Measurements from ENCODE around the gene SIK2. TPM values are rescaled to one million over a fixed set of nuclear protein-coding genes. Genes with fewer than 3 reads are reported as not detected.

SIK2 gene
- total RNA-seq: 10 to 100 TPM; 16.2 to 21.3 TPM

DNA sequence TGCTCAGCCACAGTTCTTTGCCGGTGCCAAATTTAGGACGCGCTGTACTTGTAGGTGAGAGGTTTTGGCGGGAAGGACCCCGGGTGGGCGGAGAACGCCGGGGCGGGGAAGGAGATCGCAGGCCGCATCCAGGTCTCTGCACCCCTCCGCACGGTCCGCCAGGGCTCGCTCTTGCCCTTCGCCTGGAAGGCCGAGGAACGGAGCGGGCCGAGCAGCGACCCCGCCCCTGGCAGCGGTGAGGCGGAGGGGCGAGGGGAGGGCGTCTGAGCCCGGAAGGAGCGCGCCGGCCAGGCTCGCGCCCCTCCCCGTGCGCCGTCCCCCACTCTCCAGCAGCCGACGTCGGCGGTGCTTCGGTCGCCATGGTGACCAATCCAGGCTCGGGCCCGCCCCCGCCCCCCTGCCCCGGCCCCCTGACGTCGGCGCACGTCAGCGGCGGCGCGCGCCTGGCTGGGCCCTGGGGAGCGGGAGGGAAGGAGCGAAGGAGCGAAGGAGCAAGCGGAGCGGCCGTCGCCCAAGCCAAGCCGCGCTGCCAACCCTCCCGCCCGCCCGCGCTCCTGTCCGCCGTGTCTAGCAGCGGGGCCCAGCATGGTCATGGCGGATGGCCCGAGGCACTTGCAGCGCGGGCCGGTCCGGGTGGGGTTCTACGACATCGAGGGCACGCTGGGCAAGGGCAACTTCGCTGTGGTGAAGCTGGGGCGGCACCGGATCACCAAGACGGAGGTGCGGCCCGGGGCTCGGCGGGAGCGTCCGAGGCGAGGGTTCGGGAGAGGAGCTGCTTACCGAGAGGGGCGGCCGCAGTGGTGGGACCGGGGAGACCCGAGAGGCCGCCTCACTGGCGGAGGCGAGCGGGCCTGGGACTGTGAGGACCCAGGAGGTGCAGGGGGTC lies at the start of gene SIK2:
Gene SIK2 (plus strand): TSS at position 471 of the 886 bp plus-strand sequence. CDS start 115 bp downstream, at position 586.
- DNase-seq: peak; percentile 90
- intact Hi-C loops (cut with DNase I): loop anchor here (1.0 to 10.0 kb wide), 2 partner anchors 113 to 175 kb away; no protein-coding TSS in a partner anchor
- Histone ChIP-seq H3K27me3 (no peaks in the 10 kb centered on the region), H3K36me3 (no peaks in the 10 kb centered on the region), H3K9ac (ENCODE audit: low read depth in 2 of 2, low read length in 2 of 2) (peak within 1 kb of the TSS; percentile 95), H3K27ac (peak within 1 kb of the TSS; percentile 97), H3K4me3 (peak within 1 kb of the TSS; percentile 93), H3K4me1 (no peaks in the 10 kb centered on the region), H3K9me3 (no peaks in the 10 kb centered on the region)
- TF ChIP-seq, protein P1, sequence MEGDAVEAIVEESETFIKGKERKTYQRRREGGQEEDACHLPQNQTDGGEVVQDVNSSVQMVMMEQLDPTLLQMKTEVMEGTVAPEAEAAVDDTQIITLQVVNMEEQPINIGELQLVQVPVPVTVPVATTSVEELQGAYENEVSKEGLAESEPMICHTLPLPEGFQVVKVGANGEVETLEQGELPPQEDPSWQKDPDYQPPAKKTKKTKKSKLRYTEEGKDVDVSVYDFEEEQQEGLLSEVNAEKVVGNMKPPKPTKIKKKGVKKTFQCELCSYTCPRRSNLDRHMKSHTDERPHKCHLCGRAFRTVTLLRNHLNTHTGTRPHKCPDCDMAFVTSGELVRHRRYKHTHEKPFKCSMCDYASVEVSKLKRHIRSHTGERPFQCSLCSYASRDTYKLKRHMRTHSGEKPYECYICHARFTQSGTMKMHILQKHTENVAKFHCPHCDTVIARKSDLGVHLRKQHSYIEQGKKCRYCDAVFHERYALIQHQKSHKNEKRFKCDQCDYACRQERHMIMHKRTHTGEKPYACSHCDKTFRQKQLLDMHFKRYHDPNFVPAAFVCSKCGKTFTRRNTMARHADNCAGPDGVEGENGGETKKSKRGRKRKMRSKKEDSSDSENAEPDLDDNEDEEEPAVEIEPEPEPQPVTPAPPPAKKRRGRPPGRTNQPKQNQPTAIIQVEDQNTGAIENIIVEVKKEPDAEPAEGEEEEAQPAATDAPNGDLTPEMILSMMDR (IDR thresholded peaks at IDR 0.05): peak; percentile 87

DNA sequence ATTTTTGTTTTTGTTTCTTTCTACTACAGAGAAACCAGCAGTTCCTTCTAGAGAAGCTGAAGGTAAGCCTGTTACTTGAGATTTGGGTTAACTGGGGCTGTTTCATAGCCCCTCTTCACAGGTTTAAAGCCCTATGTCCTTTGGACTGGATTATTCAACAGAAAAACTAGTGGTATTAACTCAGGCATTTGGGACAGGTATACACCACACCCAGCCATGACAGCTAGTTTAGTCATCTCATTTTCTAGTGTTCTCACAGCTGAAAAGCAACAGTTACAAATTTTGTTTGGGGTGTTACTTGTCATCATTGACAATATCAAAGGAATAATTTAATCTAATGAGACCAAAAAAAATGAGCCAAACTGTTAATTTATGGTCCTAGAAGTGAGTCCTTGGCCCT lies 47.7 kb upstream of the SIK2 start:
- H3K27me3 ChIP-seq: no peaks in the 10 kb centered on the region
- no peak overlapping the region for H3K27ac ChIP-seq
- no peak for DNase-seq
- H3K4me1 ChIP-seq: no peaks in the 10 kb centered on the region
- no peaks in the 10 kb centered on the region for H3K9me3 ChIP-seq
- TF ChIP-seq, protein P1 (IDR thresholded peaks at IDR 0.05): no peak
- H3K4me3 ChIP-seq: no peak overlapping the region
- H3K9ac ChIP-seq (ENCODE audit: low read depth in 2 of 2, low read length in 2 of 2): no peak overlapping the region
- intact Hi-C loops (cut with DNase I): no loop called here
- H3K36me3 ChIP-seq: no peaks in the 10 kb centered on the region

DNA sequence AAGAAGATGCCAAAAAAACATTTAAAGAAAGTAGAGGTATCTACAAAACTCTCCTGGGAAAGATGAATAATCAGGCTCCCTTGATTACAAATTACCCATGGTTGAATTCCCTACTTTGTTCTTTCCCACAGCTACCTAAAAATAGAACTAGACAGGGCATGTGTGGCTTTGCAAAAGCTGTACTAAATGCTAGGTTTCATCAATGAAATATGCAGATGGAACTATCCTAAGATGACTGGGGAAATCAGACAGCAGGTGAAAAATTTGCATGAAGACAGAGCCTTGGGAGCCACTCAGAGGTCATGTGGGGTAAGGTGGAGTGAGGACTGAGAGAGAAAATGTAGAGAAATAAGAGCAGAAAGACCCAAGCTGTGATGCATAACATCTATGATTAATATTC lies 47.0 kb upstream of the SIK2 start:
- Histone ChIP-seq H3K27me3 (no peaks in the 10 kb centered on the region), H3K36me3 (no peaks in the 10 kb centered on the region), H3K27ac (no peak overlapping the region), H3K4me1 (no peaks in the 10 kb centered on the region), H3K4me3 (no peak overlapping the region), H3K9me3 (no peaks in the 10 kb centered on the region), H3K9ac (ENCODE audit: low read depth in 2 of 2, low read length in 2 of 2) (no peak overlapping the region)
- TF ChIP-seq, protein P1 (IDR thresholded peaks at IDR 0.05): no peak
- intact Hi-C loops (cut with DNase I): no loop called here
- DNase-seq: no peak

DNA sequence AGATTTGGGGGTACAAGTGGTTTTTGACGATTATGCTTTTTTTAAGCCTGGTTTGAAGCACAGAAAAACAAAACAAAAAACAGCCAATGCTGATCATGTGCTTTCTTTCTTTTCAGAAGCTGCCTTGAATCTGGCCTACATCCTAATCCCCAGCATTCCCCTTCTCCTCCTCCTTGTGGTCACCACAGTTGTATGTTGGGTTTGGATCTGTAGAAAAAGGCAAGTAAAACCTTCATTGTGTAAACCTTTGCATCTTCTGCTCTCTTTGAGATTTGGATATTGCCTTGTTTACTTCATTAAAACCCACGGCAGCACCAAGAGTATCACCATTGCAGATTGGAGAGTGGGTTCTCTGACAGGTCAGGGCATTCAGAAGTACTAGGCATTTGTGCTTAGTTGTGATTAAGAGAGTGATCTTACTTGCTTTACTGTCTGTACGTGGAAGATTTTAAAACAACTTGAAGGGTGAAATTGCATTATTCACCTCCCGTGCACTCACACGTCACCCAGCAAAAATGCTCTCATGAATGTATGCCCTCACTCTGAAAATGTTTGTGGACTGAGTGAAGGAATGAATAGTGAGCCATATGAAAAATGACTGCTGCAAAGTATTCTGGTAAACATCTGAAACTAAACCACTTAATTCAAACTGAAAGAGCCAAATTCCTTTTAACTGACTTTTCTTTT lies 44.7 kb upstream of the SIK2 start:
- Histone ChIP-seq H3K36me3 (no peaks in the 10 kb centered on the region), H3K27ac (peak overlapping the region; percentile 6), H3K27me3 (no peaks in the 10 kb centered on the region), H3K9ac (ENCODE audit: low read depth in 2 of 2, low read length in 2 of 2) (no peak overlapping the region), H3K9me3 (no peaks in the 10 kb centered on the region), H3K4me3 (no peak overlapping the region), H3K4me1 (no peaks in the 10 kb centered on the region)
- TF ChIP-seq, protein P1 (IDR thresholded peaks at IDR 0.05): no peak
- intact Hi-C loops (cut with DNase I): no loop called here
- DNase-seq: no peak

DNA sequence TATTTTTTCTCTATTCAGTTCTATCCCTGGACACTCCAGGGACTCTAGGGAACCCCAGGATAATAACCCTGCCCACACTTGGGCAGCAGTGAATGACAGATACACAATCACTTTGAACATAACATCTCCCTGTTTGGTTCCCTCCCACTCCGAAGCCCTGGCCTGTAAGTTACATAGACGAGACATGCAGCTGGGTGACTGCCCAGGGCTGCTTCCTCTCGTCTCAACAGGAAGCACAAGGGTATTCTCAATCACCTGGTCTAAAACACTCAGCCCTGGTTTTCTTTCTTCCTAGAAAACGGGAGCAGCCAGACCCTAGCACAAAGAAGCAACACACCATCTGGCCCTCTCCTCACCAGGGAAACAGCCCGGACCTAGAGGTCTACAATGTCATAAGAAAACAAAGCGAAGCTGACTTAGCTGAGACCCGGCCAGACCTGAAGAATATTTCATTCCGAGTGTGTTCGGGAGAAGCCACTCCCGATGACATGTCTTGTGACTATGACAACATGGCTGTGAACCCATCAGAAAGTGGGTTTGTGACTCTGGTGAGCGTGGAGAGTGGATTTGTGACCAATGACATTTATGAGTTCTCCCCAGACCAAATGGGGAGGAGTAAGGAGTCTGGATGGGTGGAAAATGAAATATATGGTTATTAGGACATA lies 42.3 kb upstream of the SIK2 start:
- Histone ChIP-seq H3K27ac (no peak overlapping the region), H3K36me3 (no peaks in the 10 kb centered on the region), H3K27me3 (no peaks in the 10 kb centered on the region), H3K9me3 (no peaks in the 10 kb centered on the region), H3K4me3 (no peak overlapping the region), H3K9ac (ENCODE audit: low read depth in 2 of 2, low read length in 2 of 2) (no peak overlapping the region), H3K4me1 (no peaks in the 10 kb centered on the region)
- DNase-seq: no peak
- TF ChIP-seq, protein P1 (IDR thresholded peaks at IDR 0.05): no peak
- intact Hi-C loops (cut with DNase I): no loop called here

Data from colonic mucosa (tissue), 4 donors.